ENCODE data around the gene CCDC63.

- no peak for TF ChIP-seq CTCF (IDR thresholded peaks at IDR 0.05)
- TF ChIP-seq IRF1 (CRISPR knock-in tag; IDR thresholded peaks at IDR 0.05), result no peak
- TF ChIP-seq USF2 (CRISPR knock-in tag; IDR thresholded peaks at IDR 0.05), result no peak
- TF ChIP-seq MYBL2 (CRISPR knock-in tag; IDR thresholded peaks at IDR 0.05), result no peak
- TF ChIP-seq RELA (CRISPR knock-in tag; IDR thresholded peaks at IDR 0.05; ENCODE audit: borderline replicate concordance), result no peak
- no peak for TF ChIP-seq FOXJ3 (CRISPR knock-in tag; IDR thresholded peaks at IDR 0.05; ENCODE audit: borderline replicate concordance)
- no peak for TF ChIP-seq ELF4 (CRISPR knock-in tag; IDR thresholded peaks at IDR 0.05; ENCODE audit: low read depth)
Measured at GRCh38 chr12:110917961-110918360, 71.2 kb downstream of the CCDC63 start.
